Peyer's patch (tissue), 4 donors: Measurements from ENCODE around the gene PCDHB14.
"Not testable (repeated sequence)": the region's sequence is repeated elsewhere in the genome, so short reads cannot be mapped to it uniquely, and the experiment has no call there.

Source experiments
- POLR2A ChIP-seq, 2 donors: fragments of 450-650 bp; IDR thresholded peaks; one replicate each; pipeline ENCODE4 v1.5.1; 2017; ENCODE audit warnings: antibody characterized with exemption in 2 of 2, mild to moderate bottlenecking in 2 of 2, moderate library complexity in 2 of 2
- TF ChIP-seq, protein P1 (sequence below), 6 experiments: fragments of 450-650 bp in 4 of 6; fragments of 200-600 bp in 2 of 6; sonication (generic) in 1 of 6; IDR thresholded peaks; one replicate each; pipeline ENCODE4 v1.5.1; 2017 to 2019; ENCODE audit warnings: antibody characterized with exemption in 6 of 6, mild to moderate bottlenecking in 3 of 6, moderate library complexity in 1 of 6

DNA sequence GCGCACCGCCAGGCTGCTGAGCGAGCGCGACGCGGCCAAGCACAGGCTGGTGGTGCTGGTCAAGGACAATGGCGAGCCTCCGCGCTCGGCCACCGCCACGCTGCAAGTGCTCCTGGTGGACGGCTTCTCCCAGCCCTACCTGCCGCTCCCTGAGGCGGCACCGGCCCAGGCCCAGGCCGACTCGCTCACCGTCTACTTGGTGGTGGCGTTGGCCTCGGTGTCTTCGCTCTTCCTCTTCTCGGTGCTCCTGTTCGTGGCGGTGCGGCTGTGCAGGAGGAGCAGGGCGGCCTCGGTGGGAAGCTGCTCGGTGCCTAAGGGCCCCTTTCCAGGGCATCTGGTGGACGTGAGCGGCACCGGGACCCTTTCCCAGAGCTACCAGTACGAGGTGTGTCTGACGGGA is 21.5 kb upstream of the PCDHB14 start:
- TF ChIP-seq, protein P1, sequence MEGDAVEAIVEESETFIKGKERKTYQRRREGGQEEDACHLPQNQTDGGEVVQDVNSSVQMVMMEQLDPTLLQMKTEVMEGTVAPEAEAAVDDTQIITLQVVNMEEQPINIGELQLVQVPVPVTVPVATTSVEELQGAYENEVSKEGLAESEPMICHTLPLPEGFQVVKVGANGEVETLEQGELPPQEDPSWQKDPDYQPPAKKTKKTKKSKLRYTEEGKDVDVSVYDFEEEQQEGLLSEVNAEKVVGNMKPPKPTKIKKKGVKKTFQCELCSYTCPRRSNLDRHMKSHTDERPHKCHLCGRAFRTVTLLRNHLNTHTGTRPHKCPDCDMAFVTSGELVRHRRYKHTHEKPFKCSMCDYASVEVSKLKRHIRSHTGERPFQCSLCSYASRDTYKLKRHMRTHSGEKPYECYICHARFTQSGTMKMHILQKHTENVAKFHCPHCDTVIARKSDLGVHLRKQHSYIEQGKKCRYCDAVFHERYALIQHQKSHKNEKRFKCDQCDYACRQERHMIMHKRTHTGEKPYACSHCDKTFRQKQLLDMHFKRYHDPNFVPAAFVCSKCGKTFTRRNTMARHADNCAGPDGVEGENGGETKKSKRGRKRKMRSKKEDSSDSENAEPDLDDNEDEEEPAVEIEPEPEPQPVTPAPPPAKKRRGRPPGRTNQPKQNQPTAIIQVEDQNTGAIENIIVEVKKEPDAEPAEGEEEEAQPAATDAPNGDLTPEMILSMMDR (IDR thresholded peaks at IDR 0.05): not testable (repeated sequence)
- TF ChIP-seq POLR2A (IDR thresholded peaks at IDR 0.05): not testable (repeated sequence)
